HG02943 (cell line): ENCODE measurements around the gene TRPM5.

ENCODE experiments used
- ATAC-seq: cut with Tn5 transposase; IDR thresholded peaks from one replicate; pipeline ENCODE4 v1.9.1; 2021; ENCODE audit warnings: mild to moderate bottlenecking, low read depth, moderate library complexity; ENCODE audit not compliant: unreplicated experiment

TRPM5 gene

DNA sequence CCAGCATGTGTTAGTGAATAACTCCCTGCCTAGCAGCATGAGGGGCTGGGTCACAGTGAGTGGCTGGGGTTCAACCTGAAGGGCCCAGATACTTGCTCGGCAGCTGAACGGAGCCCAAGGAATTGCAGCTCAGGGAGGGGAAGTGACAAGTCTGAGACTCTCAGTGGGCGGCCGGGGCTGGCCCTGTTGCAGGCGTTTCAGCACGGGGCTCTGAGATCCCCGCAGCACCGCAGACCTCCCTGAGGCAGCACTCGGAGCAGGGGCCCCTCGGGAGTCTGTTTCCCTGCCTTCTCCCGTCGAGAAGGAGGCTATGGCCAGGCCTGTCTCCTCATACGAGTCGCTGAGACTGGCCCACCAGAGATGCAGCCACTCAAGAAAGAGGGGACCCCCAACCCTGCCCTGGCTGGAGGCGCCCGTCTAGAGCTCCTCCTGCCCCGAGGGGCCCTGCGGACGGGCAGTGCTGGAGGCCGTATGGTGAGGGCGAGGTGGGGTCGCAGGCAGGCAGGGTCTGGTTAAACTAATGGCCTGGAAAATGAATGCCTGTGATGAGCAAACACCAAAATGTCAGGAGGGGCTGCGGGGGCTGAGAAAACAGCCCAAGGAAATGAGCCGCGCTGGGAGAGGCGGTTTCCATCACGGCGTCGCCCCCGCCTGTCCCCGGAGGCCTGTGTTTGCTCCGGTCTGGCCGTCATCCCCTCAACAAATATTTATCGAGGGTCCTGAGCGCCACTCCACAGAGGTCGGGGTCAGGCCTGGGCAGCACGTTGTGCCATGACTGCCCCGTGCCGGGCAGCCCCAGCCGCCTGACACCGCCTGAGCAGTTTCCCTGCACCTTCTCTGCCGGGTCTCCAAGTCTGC, 34.5 kb downstream of the TRPM5 start:
- ATAC-seq = no peak

DNA sequence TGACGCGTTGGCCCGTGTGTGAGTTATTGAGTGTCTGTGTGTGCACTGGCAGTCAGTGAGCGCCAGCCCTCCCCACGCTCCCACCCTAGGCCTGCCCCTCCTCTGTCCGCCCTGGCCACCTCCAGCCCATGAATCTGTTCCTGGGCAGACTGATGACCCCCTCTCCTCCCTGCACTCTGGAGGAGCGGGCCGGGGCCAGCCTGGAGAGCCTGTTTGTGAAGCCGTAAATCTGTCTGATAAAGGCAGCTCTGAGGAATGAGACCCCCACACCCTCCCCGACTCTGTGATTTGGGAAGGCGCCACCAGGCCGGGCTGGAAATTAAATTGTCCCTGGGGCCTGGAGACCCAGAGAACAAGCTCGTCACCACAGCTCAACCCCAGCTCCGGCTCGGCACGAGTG, 35.2 kb downstream of the TRPM5 start:
- no peak for ATAC-seq

DNA sequence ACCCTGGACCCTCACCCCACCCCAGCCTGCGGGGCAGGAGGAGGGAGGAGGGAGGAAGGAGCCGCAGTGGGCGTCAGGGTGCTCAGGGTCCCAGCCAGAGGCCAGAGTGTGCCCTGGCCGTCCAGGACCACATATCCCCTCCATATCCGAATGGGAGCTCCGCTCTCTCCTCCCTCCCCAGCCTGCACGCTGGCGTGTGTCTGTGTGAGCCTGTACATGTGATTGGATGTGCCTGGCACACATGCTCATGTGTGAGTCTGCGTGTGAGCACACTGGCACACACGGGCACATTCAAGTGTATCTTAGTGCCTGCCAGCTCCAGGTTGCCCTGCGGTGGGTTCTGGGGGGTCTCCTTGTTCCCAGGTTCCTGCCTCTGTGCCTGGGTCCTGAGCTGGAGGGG, 35.6 kb downstream of the TRPM5 start:
- ATAC-seq = no peak

DNA sequence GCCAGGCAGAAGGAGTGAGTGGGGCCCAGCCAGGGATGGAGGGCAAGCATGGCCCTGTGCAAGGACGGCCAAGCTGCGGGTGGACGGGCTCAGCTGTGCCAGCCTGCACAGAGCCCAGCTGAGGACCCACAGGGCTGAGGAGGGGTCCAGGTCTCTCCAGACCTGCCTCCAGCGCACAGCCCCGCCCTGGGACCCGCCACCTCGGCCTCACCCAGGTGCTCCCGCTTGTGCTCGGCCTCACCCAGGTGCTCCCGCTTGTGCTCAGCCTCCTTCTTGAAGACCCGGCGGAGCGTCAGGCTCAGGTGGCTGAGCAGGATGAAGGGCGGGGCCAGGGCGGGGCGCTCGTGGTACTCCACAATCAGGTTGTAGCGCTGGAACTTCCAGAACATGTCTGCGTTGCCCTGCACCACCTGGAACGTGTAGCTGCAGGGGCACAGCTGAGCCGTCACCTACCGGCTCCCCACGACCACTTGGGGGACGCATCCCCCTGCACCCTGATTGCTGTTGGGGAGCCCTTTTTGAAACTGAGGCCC, 37.4 kb downstream of the TRPM5 start:
- no peak for ATAC-seq

DNA sequence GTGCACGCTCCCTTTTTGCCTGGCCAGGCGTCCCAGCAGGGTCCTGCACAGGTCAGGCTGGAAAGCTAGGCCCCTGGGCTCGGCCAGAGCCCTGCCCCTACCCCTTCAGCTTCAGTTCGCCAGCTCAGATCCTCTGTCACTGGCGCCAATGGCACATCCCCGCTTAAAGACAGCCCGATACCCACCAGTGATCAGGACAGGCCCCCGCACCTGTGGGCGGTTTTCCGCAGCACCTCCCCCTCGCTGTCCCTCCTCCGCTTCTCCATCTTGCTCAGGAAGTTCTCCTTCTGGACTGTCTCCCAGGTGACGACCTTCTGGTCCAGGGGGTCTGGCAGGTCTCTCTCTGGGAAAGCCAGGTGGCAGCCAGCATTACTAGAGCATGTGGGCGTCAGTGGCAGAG, 37.9 kb downstream of the TRPM5 start:
- ATAC-seq = no peak

DNA sequence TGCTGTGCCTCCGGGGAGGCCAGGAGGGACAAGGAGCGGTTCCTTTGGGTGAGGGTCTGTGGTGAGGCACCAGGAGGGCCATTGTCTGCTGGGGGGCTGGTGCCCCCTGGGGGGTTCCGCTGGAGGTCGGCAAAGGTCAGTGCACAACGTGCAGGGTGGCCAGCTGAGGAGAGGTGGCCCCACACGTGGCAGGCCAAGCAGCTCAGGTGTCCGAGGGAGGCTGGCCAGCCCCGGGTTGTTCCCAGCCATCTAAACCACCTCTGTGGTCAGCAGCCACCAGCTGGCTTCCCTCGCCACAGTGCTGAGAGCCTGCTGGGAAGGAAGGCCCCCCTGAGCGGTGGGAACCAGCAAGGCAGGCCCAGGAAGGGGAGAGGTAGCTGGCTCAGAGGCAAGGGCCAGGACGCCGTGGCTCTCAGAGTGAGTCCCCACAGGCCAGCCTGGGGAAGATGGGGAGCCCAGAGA, 39.5 kb downstream of the TRPM5 start:
- ATAC-seq = no peak

DNA sequence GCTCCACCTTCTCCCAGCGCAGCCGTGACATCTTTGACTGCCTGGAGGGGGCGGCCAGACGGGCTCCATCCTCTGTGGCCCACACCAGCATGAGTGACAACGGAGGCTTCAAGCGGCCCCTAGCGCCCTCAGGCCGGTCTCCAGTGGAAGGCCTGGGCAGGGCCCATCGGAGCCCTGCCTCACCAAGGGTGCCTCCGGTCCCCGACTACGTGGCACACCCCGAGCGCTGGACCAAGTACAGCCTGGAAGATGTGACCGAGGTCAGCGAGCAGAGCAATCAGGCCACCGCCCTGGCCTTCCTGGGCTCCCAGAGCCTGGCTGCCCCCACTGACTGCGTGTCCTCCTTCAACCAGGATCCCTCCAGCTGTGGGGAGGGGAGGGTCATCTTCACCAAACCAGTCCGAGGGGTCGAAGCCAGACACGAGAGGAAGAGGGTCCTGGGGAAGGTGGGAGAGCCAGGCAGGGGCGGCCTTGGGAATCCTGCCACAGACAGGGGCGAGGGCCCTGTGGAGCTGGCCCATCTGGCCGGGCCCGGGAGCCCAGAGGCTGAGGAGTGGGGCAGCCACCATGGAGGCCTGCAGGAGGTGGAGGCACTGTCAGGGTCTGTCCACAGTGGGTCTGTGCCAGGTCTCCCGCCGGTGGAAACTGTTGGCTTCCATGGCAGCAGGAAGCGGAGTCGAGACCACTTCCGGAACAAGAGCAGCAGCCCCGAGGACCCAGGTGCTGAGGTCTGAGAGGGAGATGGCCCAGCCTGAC, 41.2 kb downstream of the TRPM5 start:
- no peak for ATAC-seq

DNA sequence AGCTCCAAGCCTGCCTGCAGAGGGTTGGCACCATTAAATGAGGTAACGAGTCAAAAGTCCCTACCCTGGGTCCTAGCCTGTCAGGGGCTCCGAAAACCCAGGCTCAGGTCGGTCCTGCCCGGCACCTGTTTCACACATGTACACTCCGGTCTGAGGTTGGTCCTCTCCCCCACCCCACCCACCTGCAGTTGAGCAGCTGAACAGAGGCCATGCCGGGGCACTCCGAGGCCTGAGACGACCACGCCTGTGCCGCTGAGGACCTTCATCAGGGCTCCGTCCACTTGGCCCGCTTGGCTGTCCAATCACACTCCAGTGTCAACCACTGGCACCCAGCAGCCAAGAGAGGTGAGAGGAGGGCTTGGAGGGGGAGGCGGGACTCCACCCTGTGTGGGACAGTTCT, 42.2 kb downstream of the TRPM5 start:
- ATAC-seq = no peak

DNA sequence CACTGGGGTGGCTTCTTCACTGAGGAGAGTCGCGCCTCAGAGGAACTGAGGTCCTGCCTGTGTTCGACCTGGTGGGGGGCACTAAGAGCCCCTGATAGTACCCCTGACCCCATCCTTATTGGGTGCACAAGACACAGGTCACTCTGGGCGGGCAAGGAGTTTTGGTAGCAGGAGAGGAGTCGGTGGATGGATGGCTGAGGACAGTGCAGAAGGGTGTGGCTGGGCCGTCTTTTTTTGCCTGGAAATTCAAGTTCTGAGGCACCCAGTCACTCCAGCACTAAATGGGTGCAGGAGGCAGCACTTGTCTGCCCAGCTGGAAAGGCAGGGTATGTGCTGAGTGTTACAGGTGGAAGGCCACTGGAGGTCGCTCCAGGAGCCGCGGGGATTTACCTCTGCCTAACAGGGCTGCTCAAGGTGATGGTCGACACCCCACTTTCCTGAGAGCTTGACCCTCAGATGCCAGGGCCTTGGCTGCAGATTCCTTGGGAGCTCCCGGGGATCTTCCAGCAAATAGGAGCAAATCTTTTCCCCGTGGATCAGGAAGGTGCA, 42.8 kb downstream of the TRPM5 start:
- ATAC-seq = no peak

DNA sequence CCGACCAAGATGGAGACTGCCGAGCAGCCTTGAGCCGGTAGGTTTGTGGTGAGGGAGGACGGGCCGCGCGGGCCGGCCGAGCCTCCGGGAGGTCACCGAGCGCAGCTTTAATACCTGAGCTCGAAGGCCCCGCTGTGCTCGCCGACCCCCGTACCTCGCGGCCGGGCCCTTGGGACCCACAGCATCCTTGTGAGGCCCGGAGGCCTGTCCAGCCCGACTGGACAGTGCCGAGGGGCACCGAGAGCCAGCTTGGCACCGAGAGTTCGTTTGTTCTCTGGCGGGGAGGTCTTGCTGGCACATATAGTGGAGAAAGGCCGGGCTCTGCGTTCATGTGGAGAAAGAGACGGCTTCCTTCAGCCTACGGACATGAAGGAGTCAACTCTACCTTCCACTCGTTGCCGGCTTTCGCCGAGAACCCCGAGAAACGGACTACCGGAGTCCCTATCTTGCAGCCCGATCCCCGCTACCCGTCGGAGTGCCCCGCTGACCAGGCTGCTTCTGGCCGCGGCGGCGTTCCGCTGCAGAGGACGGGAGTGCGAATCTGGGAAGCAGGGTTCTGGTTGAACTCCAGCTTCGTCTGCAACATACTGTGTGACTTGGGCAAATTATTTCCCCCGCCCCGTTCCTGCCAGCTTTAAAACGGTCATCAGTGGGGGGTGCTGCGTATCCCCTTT, 43.4 kb downstream of the TRPM5 start:
- no peak for ATAC-seq

DNA sequence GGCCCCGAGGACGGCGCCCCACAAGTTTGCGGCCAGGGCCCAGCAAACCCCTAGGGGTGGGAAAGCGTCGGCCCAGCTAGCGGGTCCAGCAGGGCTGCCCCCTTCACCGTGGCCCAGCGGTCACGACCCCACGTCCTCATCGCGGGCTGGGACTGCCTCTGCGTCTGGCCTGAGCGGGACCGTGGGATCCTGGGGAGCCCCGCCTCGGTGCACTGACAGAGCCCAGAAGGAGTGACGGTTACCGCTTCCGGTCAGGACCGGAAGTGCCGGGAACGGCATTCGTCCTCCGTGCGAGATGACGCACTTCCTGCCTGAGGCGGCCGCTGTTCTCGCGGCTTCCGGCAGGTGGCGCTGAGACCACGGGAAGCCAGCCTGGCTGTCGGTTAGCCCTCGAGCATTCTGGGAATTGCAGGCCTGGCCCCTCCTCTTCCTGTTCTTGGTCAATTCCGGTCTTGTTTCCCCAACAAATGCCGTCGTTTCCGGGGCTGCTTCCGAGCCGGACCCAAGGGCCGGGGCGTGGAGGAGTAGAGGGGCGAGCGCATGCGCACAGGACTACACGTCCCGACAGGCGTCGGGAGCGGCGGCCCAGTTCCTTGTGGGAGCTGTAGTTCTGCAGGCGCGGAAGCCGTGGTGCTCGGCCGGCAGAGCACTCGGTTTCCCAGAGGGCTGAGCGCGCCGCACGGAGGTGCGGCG, 44.1 kb downstream of the TRPM5 start, which contains the start of gene TSSC4:
TSS of gene TSSC4 (plus strand) at position 682 of the 693 bp plus-strand sequence. CDS start 1,884 bp downstream, outside the sequence.
- ATAC-seq = peak; percentile 82

DNA sequence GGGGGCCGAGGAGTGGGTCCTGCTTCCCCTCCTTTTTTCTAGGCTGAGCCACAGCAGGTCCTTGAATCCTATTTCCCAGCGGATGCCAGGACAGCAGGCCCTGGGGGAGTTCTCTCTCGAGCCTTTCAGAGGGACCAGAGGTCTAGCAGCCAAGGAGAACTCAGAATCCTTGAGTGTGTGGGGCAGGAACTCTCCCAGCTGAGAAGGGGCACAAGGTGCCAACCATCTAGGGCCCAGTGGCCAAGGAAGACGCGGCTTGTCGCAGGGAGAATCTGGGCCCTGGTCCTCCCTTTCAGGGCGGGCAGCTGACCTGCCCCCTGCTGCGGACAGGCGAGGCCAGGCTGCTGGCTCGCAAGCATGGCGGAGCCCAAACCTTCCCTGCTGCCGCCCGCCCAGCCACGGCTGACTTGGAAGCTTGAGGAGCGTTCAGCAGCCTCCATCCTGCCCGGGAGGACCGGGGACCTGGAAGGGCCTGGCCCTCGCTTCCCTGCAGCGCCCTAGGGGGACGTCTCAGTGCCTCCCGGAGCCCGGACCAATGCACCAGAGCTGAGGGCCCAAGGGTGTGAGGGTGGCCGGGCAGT, 44.7 kb downstream of the TRPM5 start:
- ATAC-seq = no peak

DNA sequence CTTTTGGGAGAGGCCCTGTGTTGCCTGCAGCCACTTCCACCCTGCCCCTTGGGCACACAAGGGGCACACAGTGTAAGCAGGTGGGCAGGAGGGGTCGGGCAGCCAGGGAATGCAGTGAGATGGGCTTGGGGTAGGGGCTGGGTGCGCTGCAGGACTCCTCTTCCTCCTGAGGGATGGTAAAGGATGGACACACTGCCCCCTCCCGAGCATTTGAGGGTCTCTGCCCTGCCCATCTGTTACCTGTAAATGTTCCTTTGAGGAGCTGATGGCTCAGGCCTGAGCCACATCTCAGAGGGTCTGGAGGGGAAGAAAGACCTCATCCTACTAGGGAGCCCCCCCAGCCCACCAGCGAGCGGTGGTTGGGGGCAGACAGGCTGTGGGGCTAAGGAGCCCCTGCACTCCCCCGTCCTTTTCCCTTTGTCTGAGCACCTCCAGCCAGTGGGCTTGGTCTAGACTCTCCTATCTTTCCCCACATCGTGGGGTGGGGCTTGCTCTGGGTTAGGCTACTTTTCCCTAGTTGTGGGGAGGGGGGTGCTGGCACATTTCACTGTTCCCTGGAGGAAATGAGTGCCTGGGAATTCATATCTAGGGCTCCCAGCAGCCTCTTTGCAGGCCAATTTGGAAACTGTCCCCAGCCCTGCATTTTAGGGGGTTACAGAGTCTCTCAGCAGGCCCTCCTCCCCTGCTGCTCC, 45.5 kb downstream of the TRPM5 start:
- no peak for ATAC-seq

DNA sequence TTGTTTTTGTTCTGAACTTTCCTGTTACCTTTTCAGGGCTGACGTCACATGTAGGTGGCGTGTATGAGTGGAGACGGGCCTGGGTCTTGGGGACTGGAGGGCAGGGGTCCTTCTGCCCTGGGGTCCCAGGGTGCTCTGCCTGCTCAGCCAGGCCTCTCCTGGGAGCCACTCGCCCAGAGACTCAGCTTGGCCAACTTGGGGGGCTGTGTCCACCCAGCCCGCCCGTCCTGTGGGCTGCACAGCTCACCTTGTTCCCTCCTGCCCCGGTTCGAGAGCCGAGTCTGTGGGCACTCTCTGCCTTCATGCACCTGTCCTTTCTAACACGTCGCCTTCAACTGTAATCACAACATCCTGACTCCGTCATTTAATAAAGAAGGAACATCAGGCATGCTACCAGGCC, 47.3 kb downstream of the TRPM5 start:
- no peak for ATAC-seq

DNA sequence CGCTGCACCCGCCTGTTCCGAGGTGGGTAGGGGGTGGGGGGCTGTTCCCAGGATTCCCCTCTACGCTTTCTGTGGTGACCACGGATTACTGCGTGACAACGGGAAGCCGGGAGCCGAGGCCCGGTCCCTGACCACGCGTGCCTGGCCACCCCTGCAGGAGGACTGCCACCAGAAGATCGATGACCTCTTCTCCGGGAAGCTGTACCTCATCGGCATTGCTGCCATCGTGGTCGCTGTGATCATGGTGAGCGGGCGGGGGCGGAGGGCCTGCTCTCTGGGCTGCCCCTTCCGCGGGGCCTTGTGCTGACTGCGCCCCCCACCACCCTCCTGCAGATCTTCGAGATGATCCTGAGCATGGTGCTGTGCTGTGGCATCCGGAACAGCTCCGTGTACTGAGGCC, 47.8 kb downstream of the TRPM5 start:
- no peak for ATAC-seq

DNA sequence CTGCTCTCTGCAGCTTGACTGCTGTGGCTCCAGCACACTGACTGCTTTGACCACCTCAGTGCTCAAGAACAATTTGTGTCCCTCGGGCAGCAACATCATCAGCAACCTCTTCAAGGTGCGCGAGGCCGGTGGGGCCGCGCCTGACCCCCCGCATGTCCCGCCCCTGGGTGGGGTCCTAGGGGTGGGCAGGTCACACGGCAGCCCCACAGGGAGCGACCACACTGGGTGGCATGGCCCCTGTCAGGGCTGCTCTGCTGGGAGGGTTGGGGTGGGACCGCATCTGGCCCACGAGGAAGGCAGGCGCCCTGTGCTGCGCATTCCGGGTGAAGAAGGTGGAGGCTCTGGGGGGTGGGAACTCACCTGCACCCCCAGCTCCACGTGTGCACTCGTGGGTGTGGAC, 48.5 kb downstream of the TRPM5 start:
- ATAC-seq = no peak

DNA sequence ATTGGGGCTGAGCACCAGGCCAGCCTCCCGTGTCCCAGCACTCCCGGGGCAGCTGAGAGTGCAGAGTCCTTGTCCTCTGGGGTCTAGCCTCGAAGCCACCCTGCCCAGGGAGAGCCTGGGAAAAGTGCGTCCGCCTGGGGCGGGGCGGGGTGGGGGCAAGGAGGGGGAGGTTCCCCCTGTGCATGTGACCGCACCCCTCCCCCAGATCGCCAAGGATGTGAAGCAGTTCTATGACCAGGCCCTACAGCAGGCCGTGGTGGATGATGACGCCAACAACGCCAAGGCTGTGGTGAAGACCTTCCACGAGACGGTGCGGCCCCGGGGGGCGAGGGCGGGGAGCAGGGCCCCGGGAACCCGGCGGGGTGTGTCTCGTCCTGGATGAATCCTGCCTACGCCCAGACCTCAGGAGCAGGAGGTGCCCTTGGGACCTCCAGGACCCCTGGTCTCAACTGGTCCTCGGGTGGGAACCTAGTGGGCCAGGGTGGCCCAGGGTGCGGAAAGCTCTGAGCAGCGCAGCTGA, 49.0 kb downstream of the TRPM5 start:
- no peak for ATAC-seq

DNA sequence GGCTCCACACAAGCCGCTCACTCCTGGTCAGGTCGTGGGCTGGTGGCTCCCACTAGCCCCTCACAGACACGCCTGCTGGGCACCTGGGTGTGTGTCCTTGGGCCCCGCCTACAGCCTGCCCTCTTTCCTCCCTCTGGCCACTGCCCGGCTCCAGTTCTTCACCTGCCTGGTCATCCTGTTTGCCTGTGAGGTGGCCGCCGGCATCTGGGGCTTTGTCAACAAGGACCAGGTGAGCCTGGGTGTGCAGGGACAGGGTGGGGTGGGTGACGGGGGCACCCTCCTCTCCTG, 49.6 kb downstream of the TRPM5 start:
- no peak for ATAC-seq
